NK-92 treated with Interleukin-12 subunit alpha and Interleukin-12 subunit beta, amount 100 ng/mL, for 24 hours (cell line): ENCODE results near the gene PTPRN2.

Experiments
- DNase-seq: peaks from one replicate; lab custom pipeline; 2025; lab: John Stamatoyannopoulos, UW

The PTPRN2 gene

GRCh38 chr7:157845203-157845835 lies 742.3 kb downstream of the PTPRN2 start:
- DNase-seq = no peak

GRCh38 chr7:157844611-157845010 lies 743.0 kb downstream of the PTPRN2 start:
- DNase-seq = no peak

- DNase-seq = no peak
Measured at GRCh38 chr7:157844141-157844540, 743.5 kb downstream of the PTPRN2 start.

- DNase-seq = no peak
Measured at GRCh38 chr7:157843336-157844140, 744.1 kb downstream of the PTPRN2 start.

DNA sequence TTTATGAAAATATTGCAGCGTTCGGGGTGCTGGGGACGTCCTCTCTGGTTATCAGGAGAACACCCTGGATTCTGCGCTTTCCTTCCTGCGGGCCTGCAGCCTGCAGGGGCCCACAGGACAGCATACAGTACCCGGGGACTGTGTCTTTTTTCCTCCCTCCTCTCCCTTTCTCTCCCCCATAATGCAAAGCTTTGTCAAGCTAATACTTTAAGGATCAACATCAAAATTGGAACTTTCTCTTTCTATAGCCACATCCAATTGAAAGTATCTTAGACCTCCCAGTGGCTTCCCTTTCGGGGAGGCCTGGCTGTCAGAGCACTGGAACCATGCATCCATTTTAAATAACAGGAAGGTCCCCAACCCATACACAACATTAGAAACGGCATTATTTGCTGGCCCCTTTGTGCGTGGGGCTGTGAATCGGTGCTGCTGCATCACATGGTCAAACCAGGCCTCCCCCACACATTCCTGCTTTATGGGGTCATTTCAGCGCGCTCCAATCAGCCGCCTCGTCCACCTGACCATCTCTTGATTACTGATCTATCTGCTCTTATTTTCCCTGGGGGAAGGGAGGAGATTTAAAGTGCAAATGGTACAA lies 745.8 kb downstream of the PTPRN2 start:
- no peak for DNase-seq

DNA sequence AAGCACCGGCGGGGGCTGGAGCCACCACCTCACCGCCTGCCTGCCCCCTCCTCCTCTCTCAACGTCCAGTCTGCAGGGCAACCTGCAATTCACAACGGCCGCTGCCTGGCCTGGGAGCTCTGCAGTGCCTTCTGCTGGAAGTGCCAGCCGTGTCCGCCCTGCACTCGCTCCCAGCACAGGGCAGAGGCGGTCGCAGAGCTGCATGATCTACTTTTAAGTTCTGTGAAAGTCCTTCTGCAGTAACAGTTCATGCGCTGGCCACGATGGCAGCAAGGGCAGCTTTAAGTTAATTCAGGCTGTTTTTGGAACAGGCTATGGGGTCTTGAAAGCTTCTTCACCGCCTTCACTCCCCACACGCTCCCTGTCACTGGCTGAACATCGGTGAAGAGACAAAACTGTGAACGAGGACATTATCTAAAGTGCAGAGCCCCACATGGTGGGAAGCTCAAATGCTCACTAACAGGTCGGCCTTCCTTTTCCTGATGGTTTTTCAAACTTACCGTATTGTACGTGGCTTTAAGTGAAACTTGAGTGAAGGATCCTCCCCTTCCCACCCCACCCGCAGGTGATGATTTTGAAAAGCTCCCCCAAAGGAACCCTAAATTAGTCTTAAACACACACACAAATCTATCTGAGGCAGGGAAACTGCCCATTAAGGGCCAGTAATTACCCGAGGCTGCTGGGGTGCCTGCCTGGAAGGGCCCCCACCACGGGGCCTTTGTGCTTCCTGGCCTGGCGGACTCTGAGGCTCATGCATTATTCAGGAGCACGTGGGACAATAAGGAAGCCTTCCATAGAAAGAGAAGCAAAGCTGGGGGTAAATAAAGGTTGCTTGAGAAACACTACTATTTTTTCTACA lies 746.5 kb downstream of the PTPRN2 start:
- no peak for DNase-seq

- no peak for DNase-seq
Measured at GRCh38 chr7:157840174-157840913, 747.3 kb downstream of the PTPRN2 start.

DNA sequence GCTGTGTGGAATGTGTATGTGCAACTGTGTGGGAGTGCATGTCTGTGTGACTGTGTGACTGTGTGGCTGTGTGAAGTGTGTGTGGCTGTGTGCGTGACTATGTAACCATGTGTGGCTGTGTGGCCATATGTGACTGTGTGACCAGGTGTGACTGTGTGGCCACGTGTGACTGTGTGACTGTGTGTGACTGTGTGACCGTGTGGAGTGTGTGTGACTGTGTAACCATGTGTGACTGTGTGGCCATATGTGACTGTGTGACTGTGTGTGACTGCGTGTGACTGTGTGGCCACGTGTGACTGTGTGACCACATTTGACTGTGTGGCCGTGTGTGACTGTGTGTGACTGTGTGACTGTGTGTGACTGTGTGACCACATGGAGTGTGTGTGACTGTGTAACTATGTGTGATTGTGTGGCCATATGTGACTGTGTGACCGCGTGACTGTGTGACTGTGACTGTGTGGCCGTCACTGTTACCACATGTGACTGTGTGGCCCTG lies 747.9 kb downstream of the PTPRN2 start:
- no peak for DNase-seq

DNA sequence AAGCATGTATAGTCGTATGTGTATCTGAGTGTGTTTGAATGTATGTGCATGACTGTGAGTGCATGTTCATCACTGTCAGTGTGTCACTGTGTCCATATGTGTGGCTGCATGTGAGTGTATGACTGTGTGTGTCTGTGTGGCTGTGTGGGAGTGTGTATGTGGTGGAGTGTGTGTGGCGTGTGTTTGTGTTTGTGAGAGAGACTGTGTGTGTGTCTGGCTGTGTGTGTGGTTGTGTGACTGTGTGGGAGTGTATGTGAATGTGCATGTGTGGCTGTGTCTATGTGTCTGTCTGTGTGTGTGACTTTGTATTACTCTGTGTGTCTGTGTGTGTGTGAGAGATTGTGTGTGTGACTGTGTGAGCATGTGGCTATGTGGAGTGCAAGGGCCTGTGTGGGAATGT lies 748.4 kb downstream of the PTPRN2 start:
- no peak for DNase-seq

DNA sequence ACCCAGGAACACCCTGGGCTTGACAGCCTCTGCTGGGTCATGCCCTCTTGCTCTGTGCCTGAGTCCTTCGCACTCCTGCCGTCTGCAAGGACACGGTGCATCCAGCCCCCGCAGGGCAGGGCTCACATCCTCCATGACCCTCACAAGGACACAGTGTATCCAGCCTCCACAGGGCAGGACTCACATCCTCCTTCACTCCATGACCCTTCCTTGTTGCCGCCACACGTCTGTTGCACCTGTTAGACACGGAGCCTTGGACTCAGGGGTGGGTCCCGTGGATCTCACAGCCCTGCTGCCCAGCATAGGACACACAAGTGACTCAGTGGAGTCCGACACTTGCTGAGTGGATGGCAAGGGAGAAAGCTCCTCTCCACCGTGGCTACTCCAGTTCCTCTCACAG lies 750.1 kb downstream of the PTPRN2 start:
- no peak for DNase-seq

- no peak for DNase-seq
Measured at GRCh38 chr7:157837047-157837446, 750.6 kb downstream of the PTPRN2 start.

- DNase-seq = no peak
Measured at GRCh38 chr7:157834501-157835163, 753.0 kb downstream of the PTPRN2 start.

- DNase-seq = no peak
Measured at GRCh38 chr7:157832866-157833607, 754.6 kb downstream of the PTPRN2 start.

GRCh38 chr7:157832421-157832820 lies 755.2 kb downstream of the PTPRN2 start:
- no peak for DNase-seq

GRCh38 chr7:157832006-157832405 lies 755.6 kb downstream of the PTPRN2 start:
- DNase-seq = no peak

DNA sequence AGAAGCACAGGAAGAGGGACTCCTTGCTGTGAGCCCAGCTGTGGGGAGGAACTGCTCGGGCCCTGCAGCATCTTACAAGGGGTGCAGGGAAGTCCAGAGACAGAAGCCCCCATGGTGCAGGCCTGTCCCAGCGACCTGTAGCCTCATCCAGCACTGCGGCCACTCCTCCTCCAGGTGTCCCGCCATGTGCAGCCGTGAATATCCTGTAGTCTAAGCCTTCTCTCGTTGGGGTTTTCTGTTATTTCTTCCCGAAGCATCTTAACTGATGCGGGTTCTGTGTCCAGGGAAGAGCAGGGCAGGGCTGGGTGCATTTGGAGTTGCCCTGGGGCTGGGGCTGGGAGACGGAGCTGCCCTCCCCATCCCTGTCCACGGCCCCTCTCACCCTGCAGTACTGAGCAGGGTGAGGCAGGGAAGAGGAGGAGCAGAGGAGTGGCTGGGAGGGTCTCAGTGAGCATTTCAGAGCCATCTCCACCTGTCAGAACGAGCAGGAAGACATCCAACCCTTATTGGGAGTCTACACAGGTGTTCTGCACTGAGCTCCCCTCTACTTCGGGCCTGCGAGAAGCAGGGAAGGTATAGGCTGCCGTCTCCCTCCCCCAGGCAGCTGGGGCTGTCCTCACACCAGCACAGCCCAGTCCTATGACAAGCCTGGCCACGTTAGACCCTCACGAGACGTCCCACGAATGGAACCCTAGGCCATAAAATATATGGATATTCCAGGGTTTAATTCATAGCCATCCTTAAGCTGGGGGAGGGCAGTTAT lies 756.3 kb downstream of the PTPRN2 start:
- no peak for DNase-seq

DNA sequence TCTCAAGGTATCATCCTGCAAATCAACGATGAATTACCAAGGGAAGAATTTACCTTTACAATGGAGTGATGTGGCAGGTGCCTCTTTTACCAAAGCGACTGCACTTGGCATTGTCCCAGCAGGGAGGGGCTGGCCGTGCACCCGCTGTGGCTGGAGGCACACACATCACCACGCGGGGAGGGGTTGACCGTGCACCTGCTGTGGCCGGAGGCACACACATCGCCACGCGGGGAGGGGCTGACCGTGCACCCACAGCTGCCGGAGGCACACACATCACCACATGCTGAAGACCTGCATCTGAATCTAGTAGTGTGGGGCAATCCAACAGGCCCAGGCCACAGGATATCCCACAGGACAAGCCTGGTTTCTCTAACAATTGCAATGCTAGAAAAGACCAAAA lies 757.3 kb downstream of the PTPRN2 start:
- no peak for DNase-seq

- DNase-seq = no peak
Measured at GRCh38 chr7:157829491-157829890, 758.1 kb downstream of the PTPRN2 start.

DNA sequence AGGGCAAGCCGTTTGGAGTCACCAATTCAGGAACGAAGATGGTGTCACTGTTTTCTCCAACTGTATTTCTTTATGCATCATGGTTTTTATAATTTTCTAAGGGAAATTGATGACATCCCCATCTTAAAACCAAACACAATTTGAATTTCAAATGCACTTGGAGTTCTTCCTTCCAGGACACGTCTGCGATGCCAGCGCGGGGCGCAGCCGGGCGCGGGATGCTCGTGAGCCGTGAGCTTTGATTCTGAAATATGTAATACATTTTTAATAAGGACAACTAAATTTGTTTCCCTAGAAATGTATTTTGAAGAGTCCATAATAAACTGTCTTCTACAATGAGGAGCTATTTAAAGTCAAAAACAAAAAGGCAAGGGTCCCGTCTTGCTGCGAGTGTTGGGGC lies 758.7 kb downstream of the PTPRN2 start:
- DNase-seq = no peak
